ENCODE data around the gene PARP4.
"Not testable (repeated sequence)": the region's sequence is repeated elsewhere in the genome, so short reads cannot be mapped to it uniquely, and the experiment has no call there.

The PARP4 gene

DNA sequence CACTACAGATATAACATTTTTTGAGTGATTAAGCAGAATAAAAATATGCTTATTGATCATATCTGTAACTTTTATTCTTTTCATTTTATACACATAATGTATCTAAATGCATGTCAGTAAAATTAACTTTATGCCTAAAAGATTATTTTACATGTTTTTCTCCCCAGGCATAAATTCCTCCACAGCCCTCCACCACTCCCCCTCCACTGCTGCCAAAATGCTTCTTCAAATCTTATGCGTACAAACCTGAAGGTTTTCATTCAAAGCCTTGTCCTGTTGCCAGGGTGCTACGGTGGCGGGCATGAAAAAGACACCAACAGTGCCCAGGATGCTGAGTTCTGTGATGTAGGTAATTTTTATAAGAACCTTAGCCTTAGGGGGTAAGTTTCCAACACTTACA, 52.9 kb downstream of the PARP4 start:
- peaks cover 49% of the 10 kb centered on the region for H3K36me3 Mint-ChIP-seq (ENCODE audit: insufficient read depth)

DNA sequence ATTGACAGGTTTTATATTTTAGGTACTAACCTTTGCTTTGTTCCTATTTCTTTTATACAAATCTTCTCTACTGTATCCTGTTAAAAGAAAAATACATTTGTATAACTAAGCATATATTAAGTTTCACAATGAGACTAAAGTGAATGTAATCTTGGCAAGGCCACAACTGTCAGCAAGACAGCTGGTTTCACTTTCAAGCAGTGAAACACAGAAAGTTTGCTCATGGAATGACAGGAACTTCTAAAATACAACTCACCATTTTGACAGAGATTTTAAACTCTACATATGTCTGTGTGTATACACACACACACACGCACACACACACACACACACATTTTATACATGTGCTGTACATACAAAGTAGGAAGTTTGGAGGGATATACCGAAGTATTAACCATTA, 53.3 kb downstream of the PARP4 start:
- Mint-ChIP-seq H3K4me1 (peaks cover 26% of the 10 kb centered on the region), H3K9me3 (no peaks in the 10 kb centered on the region), H3K27ac (ENCODE audit: low read depth) (no peak overlapping the region), H3K27me3 (no peaks in the 10 kb centered on the region), H3K4me3 (no peak overlapping the region), H3K36me3 (ENCODE audit: insufficient read depth) (peaks cover 49% of the 10 kb centered on the region)
- ATAC-seq (replicated peaks; ENCODE audit: extremely low read depth, poor library complexity, severe bottlenecking): no peak
- no peak for DNase-seq (ENCODE audit: low spot score in 2 of 2)

More for the DNA sequence above, 52.9 kb downstream of the PARP4 start:
- Mint-ChIP-seq H3K4me3 (no peak overlapping the region), H3K27me3 (no peaks in the 10 kb centered on the region), H3K9me3 (no peaks in the 10 kb centered on the region), H3K27ac (ENCODE audit: low read depth) (no peak overlapping the region), H3K4me1 (peaks cover 31% of the 10 kb centered on the region)
- no peak for DNase-seq (ENCODE audit: low spot score in 2 of 2)
- no peak for ATAC-seq (replicated peaks; ENCODE audit: extremely low read depth, poor library complexity, severe bottlenecking)

DNA sequence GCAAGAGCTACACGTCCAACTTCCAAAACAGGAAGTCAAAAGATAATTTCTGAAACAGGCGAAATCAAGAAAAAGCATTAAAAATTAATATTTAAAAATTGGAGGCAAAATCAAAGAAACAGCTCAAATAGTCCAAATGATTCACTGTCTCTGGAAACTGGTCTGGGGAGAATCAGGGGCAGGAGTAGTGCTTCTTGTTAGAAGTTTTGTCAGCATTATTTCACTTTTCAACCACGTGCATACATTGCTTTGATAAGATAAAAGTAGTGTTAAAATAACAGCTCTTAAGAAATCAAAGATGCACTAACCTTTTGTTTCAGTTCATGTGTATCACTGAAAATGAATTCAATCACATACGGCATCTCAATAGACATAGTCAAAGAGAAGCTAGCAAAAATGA, 53.8 kb downstream of the PARP4 start:
- no peaks in the 10 kb centered on the region for H3K27me3 Mint-ChIP-seq
- DNase-seq (ENCODE audit: low spot score in 2 of 2) (no peak), ATAC-seq (replicated peaks; ENCODE audit: extremely low read depth, poor library complexity, severe bottlenecking) (no peak)
- peaks cover 21% of the 10 kb centered on the region for H3K4me1 Mint-ChIP-seq
- H3K36me3 Mint-ChIP-seq (ENCODE audit: insufficient read depth): peaks cover 52% of the 10 kb centered on the region
- H3K9me3 Mint-ChIP-seq: no peaks in the 10 kb centered on the region
- no peak overlapping the region for H3K4me3 Mint-ChIP-seq
- no peak overlapping the region for H3K27ac Mint-ChIP-seq (ENCODE audit: low read depth)

DNA sequence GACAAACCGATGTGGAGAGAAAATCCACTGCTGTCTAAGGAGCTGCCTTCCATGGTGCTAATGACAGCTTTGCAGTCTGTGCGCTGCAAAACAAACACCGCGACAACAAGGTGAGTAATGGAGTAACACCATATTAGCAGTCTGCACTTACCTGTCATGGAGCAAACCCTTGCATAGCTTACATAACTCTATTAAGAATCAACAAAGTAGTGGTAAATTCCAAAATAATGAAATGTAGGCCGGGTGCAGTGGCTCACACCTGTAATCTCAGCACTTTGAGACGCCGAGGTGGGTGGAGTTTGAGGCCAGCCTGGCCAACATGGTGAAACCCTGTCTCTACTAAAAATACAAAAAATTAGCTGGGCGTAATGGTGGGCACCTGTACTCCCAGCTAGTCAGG, 56.2 kb downstream of the PARP4 start:
- H3K27ac Mint-ChIP-seq (ENCODE audit: low read depth): no peak overlapping the region

DNA sequence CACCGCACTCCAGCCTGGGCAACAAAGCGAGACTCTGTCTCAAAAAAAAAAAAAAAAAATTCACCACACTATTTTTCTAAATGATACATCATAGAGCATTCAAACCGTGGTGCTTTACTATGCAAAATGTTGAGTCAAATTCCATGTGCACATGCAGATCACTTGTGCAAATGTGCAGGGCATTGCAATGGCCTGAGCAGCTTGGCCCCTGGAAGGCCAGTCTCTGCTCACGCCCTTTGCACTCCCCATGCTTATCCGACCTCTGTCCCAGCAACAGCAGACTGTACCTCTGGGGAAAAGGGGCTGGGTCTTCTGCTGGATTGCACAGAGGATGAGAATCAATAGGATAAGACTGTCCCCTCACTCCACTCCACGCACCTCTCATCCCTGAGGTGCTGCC, 58.5 kb downstream of the PARP4 start:
- H3K36me3 Mint-ChIP-seq (ENCODE audit: insufficient read depth): peaks cover 71% of the 10 kb centered on the region
- ATAC-seq (replicated peaks; ENCODE audit: extremely low read depth, poor library complexity, severe bottlenecking) (no peak), DNase-seq (ENCODE audit: low spot score in 2 of 2) (no peak)
- H3K27me3 Mint-ChIP-seq: no peaks in the 10 kb centered on the region
- no peaks in the 10 kb centered on the region for H3K9me3 Mint-ChIP-seq
- no peak overlapping the region for H3K4me3 Mint-ChIP-seq
- peaks cover 5% of the 10 kb centered on the region for H3K4me1 Mint-ChIP-seq
- H3K27ac Mint-ChIP-seq (ENCODE audit: low read depth): no peak overlapping the region

More for the DNA sequence above, 56.2 kb downstream of the PARP4 start:
- peaks cover 61% of the 10 kb centered on the region for H3K36me3 Mint-ChIP-seq (ENCODE audit: insufficient read depth)
- no peaks in the 10 kb centered on the region for H3K27me3 Mint-ChIP-seq
- ATAC-seq (replicated peaks; ENCODE audit: extremely low read depth, poor library complexity, severe bottlenecking): no peak
- no peaks in the 10 kb centered on the region for H3K9me3 Mint-ChIP-seq
- H3K4me3 Mint-ChIP-seq: no peak overlapping the region
- peaks cover 5% of the 10 kb centered on the region for H3K4me1 Mint-ChIP-seq
- DNase-seq (ENCODE audit: low spot score in 2 of 2): no peak

DNA sequence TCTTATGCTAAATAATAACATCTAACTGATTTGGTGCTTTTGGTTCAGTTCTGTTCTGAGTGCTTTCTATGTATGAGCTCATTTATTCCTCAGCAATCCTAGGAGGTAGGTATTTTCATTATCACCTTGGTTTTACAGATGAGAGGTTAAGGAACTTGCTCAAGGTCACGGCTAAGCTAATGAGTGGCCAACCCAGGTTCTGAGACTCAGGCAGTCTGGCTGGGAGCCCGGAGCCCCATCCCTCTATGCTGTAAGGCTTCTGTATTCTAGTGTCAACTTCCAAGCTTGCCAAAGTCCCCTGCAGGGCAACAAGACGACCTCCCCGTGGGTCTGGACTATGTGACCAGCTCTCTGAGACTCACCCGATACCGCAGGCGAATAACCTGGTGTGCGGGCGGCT, 60.5 kb downstream of the PARP4 start:
- Mint-ChIP-seq H3K9me3 (no peaks in the 10 kb centered on the region), H3K4me1 (no peaks in the 10 kb centered on the region), H3K4me3 (no peak overlapping the region), H3K27ac (ENCODE audit: low read depth) (no peak overlapping the region), H3K36me3 (ENCODE audit: insufficient read depth) (peaks cover 75% of the 10 kb centered on the region), H3K27me3 (no peaks in the 10 kb centered on the region)
- ATAC-seq (replicated peaks; ENCODE audit: extremely low read depth, poor library complexity, severe bottlenecking) (no peak), DNase-seq (ENCODE audit: low spot score in 2 of 2) (no peak)

DNA sequence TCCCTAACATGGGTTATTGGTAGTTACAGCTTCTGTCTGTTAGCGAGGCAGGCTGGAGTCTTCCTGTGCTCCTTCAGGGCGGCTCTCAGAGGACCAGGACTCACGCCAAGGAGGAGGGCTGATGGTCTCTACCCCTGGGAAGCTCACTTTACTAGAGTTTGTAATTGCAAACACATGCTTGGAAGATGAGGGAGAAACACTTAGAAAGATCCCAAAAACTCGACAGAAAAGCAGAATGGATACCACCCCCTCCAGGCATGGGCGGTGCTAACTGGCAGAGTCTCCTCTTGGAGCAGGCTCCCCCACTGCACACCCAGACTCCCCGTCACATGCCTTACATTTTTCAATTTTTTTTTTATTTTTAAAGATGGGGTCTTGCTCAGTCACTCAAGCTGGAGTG, 62.0 kb downstream of the PARP4 start:
- Mint-ChIP-seq H3K36me3 (ENCODE audit: insufficient read depth) (peaks cover 80% of the 10 kb centered on the region), H3K4me3 (no peak overlapping the region), H3K4me1 (no peaks in the 10 kb centered on the region), H3K9me3 (no peaks in the 10 kb centered on the region), H3K27ac (ENCODE audit: low read depth) (no peak overlapping the region), H3K27me3 (no peaks in the 10 kb centered on the region)
- ATAC-seq (replicated peaks; ENCODE audit: extremely low read depth, poor library complexity, severe bottlenecking) (no peak), DNase-seq (ENCODE audit: low spot score in 2 of 2) (no peak)

DNA sequence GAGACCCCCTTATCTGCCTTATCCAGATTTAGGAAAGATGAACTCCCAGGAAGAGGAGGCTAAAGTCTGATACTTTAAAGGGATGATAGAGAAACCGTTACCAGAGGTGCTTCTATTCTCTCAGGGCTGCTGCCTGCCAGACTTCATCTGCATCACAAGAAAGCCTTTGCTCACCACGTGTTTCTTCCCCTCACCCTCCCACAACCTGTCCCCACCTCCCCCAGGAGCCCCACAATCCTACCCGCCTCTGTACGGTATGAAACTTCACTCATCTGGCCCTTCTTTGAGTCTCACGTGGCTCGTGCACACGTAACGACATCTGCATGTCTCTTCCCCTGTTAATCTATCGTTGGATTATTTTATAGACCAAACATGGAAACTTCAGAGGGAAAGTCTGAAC, 67.7 kb downstream of the PARP4 start:
- H3K4me1 Mint-ChIP-seq; H3K4me3 Mint-ChIP-seq; H3K27ac Mint-ChIP-seq (ENCODE audit: low read depth); ATAC-seq (replicated peaks; ENCODE audit: extremely low read depth, poor library complexity, severe bottlenecking); H3K27me3 Mint-ChIP-seq; H3K9me3 Mint-ChIP-seq; DNase-seq (ENCODE audit: low spot score in 2 of 2): not testable (repeated sequence)
- H3K36me3 Mint-ChIP-seq (ENCODE audit: insufficient read depth): peaks cover 73% of the 10 kb centered on the region

DNA sequence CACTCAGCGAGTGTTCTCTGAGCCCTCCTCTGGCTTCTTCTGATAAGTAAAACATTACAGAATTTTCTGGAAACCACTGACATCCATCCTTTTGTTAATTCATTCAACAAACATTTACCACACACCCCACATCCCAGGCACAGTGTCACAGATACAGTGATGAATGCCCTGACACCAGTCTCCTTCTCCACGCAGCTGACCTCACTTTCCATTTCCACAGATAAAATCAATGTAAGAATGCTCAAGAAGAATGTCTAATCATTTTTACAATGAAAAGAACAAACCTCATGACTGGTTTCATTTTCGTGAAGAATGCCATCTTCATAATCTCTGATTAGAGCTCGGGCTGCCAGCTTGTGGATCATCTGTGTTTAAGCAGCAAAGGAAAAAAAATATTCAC, 69.2 kb downstream of the PARP4 start:
- H3K27ac Mint-ChIP-seq (ENCODE audit: low read depth): peak overlapping the region; percentile 25
- peaks cover 73% of the 10 kb centered on the region for H3K36me3 Mint-ChIP-seq (ENCODE audit: insufficient read depth)
- no peaks in the 10 kb centered on the region for H3K4me1 Mint-ChIP-seq
- H3K9me3 Mint-ChIP-seq: no peaks in the 10 kb centered on the region
- no peaks in the 10 kb centered on the region for H3K27me3 Mint-ChIP-seq
- no peak for ATAC-seq (replicated peaks; ENCODE audit: extremely low read depth, poor library complexity, severe bottlenecking)
- DNase-seq (ENCODE audit: low spot score in 2 of 2): no peak
- H3K4me3 Mint-ChIP-seq: no peak overlapping the region

DNA sequence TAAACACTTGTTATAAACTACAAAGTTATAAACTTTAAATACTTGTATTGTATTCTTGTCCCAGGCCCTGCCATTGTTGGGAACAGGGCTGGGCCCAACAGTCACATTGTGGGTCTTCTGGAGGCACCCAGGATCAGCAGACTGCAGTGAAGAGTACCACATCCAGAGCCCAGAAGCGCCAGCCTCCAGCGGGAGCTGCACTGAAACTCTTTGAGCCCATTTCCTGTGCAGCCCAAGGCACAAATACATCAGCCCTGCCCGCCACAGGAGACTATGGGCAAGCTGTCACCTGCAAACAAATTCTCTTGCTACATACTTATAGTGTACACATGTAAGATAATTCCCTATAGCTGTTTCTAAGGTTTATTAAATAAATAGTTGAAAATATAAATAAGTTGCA, 86.5 kb downstream of the PARP4 start:
- H3K4me3 Mint-ChIP-seq; H3K9me3 Mint-ChIP-seq; H3K4me1 Mint-ChIP-seq; DNase-seq (ENCODE audit: low spot score in 2 of 2); H3K27ac Mint-ChIP-seq (ENCODE audit: low read depth); H3K27me3 Mint-ChIP-seq; ATAC-seq (replicated peaks; ENCODE audit: extremely low read depth, poor library complexity, severe bottlenecking): not testable (repeated sequence)
- peaks cover 42% of the 10 kb centered on the region for H3K36me3 Mint-ChIP-seq (ENCODE audit: insufficient read depth)

DNA sequence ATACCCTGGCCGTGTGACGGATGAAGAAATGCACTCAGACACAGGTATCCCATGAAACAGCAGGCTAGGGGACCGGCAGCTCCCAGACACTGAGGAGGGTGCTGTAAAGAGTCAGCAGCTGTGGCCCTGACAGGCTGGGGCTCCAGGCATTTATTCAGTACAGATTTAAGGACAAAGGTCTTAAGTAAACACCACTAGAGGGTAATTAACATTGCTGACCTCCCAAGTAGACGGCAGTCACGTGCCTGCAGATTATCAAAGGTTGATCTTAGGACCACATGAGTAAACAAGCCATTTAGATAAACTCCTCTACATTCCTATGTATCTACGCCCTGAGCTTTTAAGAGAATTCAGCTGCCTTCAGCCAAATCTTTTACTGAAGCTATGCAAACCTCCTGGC, 92.9 kb downstream of the PARP4 start:
- H3K4me3 Mint-ChIP-seq; H3K27me3 Mint-ChIP-seq; DNase-seq (ENCODE audit: low spot score in 2 of 2); H3K4me1 Mint-ChIP-seq; ATAC-seq (replicated peaks; ENCODE audit: extremely low read depth, poor library complexity, severe bottlenecking); H3K9me3 Mint-ChIP-seq; H3K27ac Mint-ChIP-seq (ENCODE audit: low read depth): not testable (repeated sequence)
- H3K36me3 Mint-ChIP-seq (ENCODE audit: insufficient read depth): peaks cover 32% of the 10 kb centered on the region

DNA sequence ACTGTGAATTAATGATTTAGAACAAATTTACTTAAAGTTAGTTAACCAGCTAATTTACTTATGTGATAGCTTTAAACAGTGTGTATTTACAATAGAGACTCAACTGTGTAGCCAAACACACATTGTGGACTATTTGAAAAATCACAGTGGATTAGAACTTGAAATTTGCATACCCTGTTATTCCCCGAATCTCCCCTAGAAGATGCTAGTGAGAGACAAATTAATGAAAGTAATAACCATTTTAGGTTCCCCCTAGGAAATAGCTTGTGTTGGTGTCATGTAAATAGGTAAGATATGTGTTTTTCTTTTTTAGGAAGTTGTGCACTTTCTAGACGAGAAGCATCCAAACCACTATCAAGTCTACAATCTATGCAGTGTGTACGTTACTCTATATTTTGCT, 104.7 kb downstream of the PARP4 start:
- H3K9me3 Mint-ChIP-seq: no peaks in the 10 kb centered on the region
- no peak overlapping the region for H3K27ac Mint-ChIP-seq (ENCODE audit: low read depth)
- DNase-seq (ENCODE audit: low spot score in 2 of 2): no peak
- ATAC-seq (replicated peaks; ENCODE audit: extremely low read depth, poor library complexity, severe bottlenecking): no peak
- H3K27me3 Mint-ChIP-seq: peaks cover 36% of the 10 kb centered on the region
- H3K4me3 Mint-ChIP-seq: no peak overlapping the region
- no peaks in the 10 kb centered on the region for H3K36me3 Mint-ChIP-seq (ENCODE audit: insufficient read depth)
- H3K4me1 Mint-ChIP-seq: no peaks in the 10 kb centered on the region

DNA sequence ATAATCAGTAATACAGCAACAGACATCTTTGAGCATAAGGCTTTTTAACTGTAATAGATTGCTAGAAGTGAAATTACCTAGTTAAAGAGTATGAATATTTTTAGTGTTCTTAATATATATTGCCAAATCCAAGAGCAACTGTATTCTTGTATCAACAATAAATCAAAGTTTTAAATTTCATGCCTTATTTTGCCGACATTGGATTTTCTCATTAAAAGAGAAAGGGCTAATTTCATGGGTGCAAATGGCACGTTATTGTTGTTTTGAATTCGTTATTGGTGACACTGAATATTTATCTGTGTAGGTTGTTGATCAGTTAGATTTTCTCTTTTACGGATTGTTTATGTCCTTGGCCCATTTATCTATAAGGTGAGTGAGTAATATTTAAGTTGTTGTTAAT, 106.1 kb downstream of the PARP4 start:
- DNase-seq (ENCODE audit: low spot score in 2 of 2) (no peak), ATAC-seq (replicated peaks; ENCODE audit: extremely low read depth, poor library complexity, severe bottlenecking) (no peak)
- Mint-ChIP-seq H3K27ac (ENCODE audit: low read depth) (no peak overlapping the region), H3K27me3 (peaks cover 36% of the 10 kb centered on the region), H3K36me3 (ENCODE audit: insufficient read depth) (no peaks in the 10 kb centered on the region), H3K4me3 (no peak overlapping the region), H3K4me1 (no peaks in the 10 kb centered on the region), H3K9me3 (no peaks in the 10 kb centered on the region)

DNA sequence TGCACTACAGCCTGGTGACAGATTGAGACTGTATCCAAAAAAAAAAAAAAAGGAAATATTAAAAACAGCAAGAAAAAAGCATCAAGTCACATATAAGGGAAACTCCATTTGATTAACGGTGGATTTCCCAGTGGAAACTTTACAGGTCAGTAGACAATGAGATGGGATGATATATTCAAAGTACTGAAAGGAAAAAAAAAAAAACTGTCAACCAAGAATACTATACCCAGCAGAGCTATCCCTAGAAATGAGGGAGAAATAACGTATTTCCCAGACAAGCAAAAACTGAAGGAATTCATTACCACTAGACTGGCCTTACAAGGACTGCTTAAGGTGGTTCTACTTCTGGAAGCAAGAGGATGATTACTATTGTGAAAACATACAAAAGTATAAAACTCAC, 115.8 kb downstream of the PARP4 start:
- Mint-ChIP-seq H3K9me3 (peaks cover 6% of the 10 kb centered on the region), H3K36me3 (ENCODE audit: insufficient read depth) (no peaks in the 10 kb centered on the region), H3K27ac (ENCODE audit: low read depth) (no peak overlapping the region), H3K4me1 (no peaks in the 10 kb centered on the region), H3K27me3 (no peaks in the 10 kb centered on the region), H3K4me3 (no peak overlapping the region)
- ATAC-seq (replicated peaks; ENCODE audit: extremely low read depth, poor library complexity, severe bottlenecking): no peak
- DNase-seq (ENCODE audit: low spot score in 2 of 2): no peak

Data from central memory CD8-positive, alpha-beta T cell (primary cell).